Measurements from ENCODE around the gene HOXD9.

DNA sequence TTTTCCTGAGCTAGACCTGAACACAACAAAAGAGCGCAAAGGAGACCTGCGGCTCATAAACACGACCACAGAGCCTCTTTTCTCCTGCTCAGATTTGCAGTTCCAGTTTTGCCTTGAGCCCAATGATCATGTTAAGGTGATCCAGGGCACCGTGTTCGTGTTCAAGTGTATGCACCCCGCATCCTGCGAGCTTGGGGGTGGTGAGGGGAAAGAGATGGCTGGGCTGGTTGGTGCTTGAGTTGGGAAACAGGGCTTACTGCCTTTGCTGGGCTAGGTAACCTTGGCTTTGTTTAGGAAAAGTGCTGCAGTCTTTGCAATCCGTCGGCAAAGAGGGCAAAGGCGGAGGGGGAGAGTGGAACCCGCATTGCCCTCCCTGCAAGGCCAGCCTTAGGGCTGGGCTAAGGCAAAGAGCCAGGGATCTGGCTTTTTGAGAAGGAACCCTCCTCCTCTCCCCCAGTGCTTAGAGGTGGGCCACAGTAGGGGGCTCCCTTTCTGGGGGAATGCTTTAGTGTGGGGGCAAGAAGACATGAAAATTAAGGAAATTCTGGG lies 4.6 kb upstream of the HOXD9 start:
- TF ChIP-seq CTCF (conservative IDR thresholded peaks at IDR 0.05; ENCODE audit: low read depth, low read length) (no peak), EZH2 (IDR thresholded peaks at IDR 0.05; ENCODE audit: low read length, unreplicated experiment) (no peak), EZH2phosphoT487 (IDR thresholded peaks at IDR 0.05; ENCODE audit: borderline replicate concordance, low read length) (no peak)

All from PC-3 (cell line).